A549 (cell line): ENCODE measurements around the gene RBPJ. TPM values are rescaled to one million over a fixed set of nuclear protein-coding genes. Genes with fewer than 3 reads are reported as not detected.

ENCODE experiments used
- ATAC-seq, 2 experiments: fragments of 200-7000 bp in 1 of 2; fragments of >200 bp in 1 of 2; cut with Nextera tagmentation in 1 of 2; cut with Tn5 transposase in 1 of 2; 3 replicates each; pipeline versions ENCODE4 v1.8.0 to v1.9.1; 2018 to 2020; ENCODE audit warnings: mild to moderate bottlenecking in 1 of 2, moderate library complexity in 1 of 2
- CTCF ChIA-PET: fragments of 300-600 bp; sonication (Branson Sonifier 250); formaldehyde crosslinking; extraction: SDS; loops from one replicate; lab custom pipeline; 2021; ENCODE audit warnings: antibody characterized with exemption, inconsistent platforms; lab: Yijun Ruan, JAX
- POLR2A ChIA-PET: fragments of 350-600 bp; formaldehyde crosslinking; extraction: SDS; loops from one replicate; lab custom pipeline; 2021; ENCODE audit warnings: antibody characterized with exemption, inconsistent platforms; lab: Yijun Ruan, JAX
- DNase-seq, 2 experiments: peaks; one replicate each; pipeline versions ENCODE4 v3.0.0 to v3.0.0-alpha.2; 2011 to 2016; ENCODE audit warnings: low read depth in 1 of 2, low spot score in 1 of 2
- FAIRE-seq: peaks from 2 replicates; lab custom pipeline; 2011; peaks lifted over from hg19 to GRCh38; lab: Jason Lieb, UNC
- H3K27ac ChIP-seq, 2 experiments: fragments of >200 bp; sonication (Bioruptor Twin); formaldehyde crosslinking; 3 replicates each; pipeline ENCODE4 v1.5.1; 2016 to 2017
- H3K4me1 ChIP-seq: fragments of >200 bp; sonication (Bioruptor Twin); formaldehyde crosslinking; 3 replicates; pipeline ENCODE4 v1.6.1; 2016
- H3K4me2 ChIP-seq: fragments of >200 bp; sonication (Bioruptor Twin); formaldehyde crosslinking; 3 replicates; pipeline ENCODE4 v1.6.1; 2016
- H3K4me3 ChIP-seq: fragments of >200 bp; sonication (Bioruptor Twin); formaldehyde crosslinking; 3 replicates; pipeline ENCODE4 v1.5.1; 2016
- H3K9me3 ChIP-seq: fragments of >200 bp; sonication (Bioruptor Twin); formaldehyde crosslinking; 3 replicates; pipeline ENCODE4 v1.6.1; 2016
- CBX2 ChIP-seq: fragments of 200-600 bp; sonication (generic); IDR thresholded peaks from 2 replicates; pipeline ENCODE4 v1.6.1; 2016; ENCODE audit warnings: low read depth, mild to moderate bottlenecking, borderline replicate concordance
- CBX8 ChIP-seq: fragments of 200-600 bp; sonication (generic); IDR thresholded peaks from 2 replicates; pipeline ENCODE4 v1.6.1; 2016
- CEBPB ChIP-seq, 2 experiments: fragments of >200 bp in 1 of 2; sonication (Bioruptor Twin) in 1 of 2; formaldehyde crosslinking in 1 of 2; IDR thresholded peaks; 2 replicates each; pipeline ENCODE4 v1.6.1; 2012 to 2016
- CHD2 ChIP-seq: fragments of 150-350 bp; IDR thresholded peaks from 2 replicates; pipeline ENCODE4 v1.6.1; 2014; ENCODE audit warnings: low read length; ENCODE audit not compliant: partially characterized antibody
- CHD4 ChIP-seq: fragments of 200-600 bp; sonication (generic); IDR thresholded peaks from 2 replicates; pipeline ENCODE4 v1.6.1; 2016; ENCODE audit warnings: antibody characterized with exemption, mild to moderate bottlenecking, borderline replicate concordance
- EHF ChIP-seq: fragments of 250-450 bp; sonication (Bioruptor Pico); IDR thresholded peaks from 2 replicates; pipeline ENCODE4 v1.5.0; 2020; ENCODE audit warnings: mild to moderate bottlenecking
- EHMT2 ChIP-seq: fragments of 200-600 bp; sonication (generic); IDR thresholded peaks from 2 replicates; pipeline ENCODE4 v1.6.1; 2016; ENCODE audit warnings: antibody characterized with exemption, low read depth, mild to moderate bottlenecking, moderate library complexity
- ELK1 ChIP-seq: fragments of 150-350 bp; IDR thresholded peaks from 2 replicates; pipeline ENCODE4 v1.6.1; 2014; ENCODE audit warnings: low read depth, mild to moderate bottlenecking, low read length
- FOSB ChIP-seq: fragments of 250-450 bp; sonication (Bioruptor Pico); IDR thresholded peaks from 2 replicates; pipeline ENCODE4 v1.5.0; 2020; ENCODE audit warnings: mild to moderate bottlenecking, moderate library complexity
- FOSL2 ChIP-seq, 2 experiments: fragments of 450-650 bp in 1 of 2; fragments of >200 bp in 1 of 2; sonication (Bioruptor Twin) in 1 of 2; formaldehyde crosslinking; IDR thresholded peaks; 2 replicates each; pipeline versions ENCODE4 v1.5.0 to v1.6.1; 2016 to 2020; ENCODE audit warnings: mild to moderate bottlenecking in 1 of 2, moderate library complexity in 1 of 2
- GATA3 ChIP-seq: IDR thresholded peaks from 2 replicates; pipeline ENCODE4 v1.6.1; 2012; ENCODE audit warnings: borderline replicate concordance
- HDAC2 ChIP-seq: fragments of 200-600 bp; sonication (generic); IDR thresholded peaks from 2 replicates; pipeline ENCODE4 v1.6.1; 2016
- HEYL ChIP-seq: fragments of 250-450 bp; sonication (Bioruptor Pico); IDR thresholded peaks from 2 replicates; pipeline ENCODE4 v1.8.0; 2021; ENCODE audit warnings: mild to moderate bottlenecking, moderate library complexity
- HOXA7 ChIP-seq: fragments of 250-450 bp; sonication (Bioruptor Pico); IDR thresholded peaks from 2 replicates; pipeline ENCODE4 v1.5.0; 2020; ENCODE audit warnings: mild to moderate bottlenecking, moderate library complexity
- HOXB13 ChIP-seq: fragments of 250-450 bp; sonication (Bioruptor Pico); IDR thresholded peaks from 2 replicates; pipeline ENCODE4 v1.5.0; 2020; ENCODE audit warnings: low read depth, mild to moderate bottlenecking, moderate library complexity
- JUN ChIP-seq, 2 experiments: fragments of >200 bp; sonication (Bioruptor Twin); formaldehyde crosslinking; IDR thresholded peaks; 2 replicates in 1 of 2; 3 replicates in 1 of 2; pipeline ENCODE4 v1.6.1; 2016 to 2017
- KDM5A ChIP-seq: fragments of 200-600 bp; sonication (generic); IDR thresholded peaks from 2 replicates; pipeline ENCODE4 v1.6.1; 2016; ENCODE audit warnings: antibody characterized with exemption, mild to moderate bottlenecking
- MAFK ChIP-seq: fragments of 450-650 bp; IDR thresholded peaks from 2 replicates; pipeline ENCODE4 v1.6.1; 2014; ENCODE audit not compliant: partially characterized antibody
- RARB ChIP-seq: fragments of 250-450 bp; sonication (Bioruptor Pico); IDR thresholded peaks from 2 replicates; pipeline ENCODE4 v1.8.0; 2021; ENCODE audit warnings: mild to moderate bottlenecking, moderate library complexity
- RNF2 ChIP-seq: fragments of 200-600 bp; sonication (generic); IDR thresholded peaks from 2 replicates; pipeline ENCODE4 v1.6.1; 2016; ENCODE audit warnings: low read depth, mild to moderate bottlenecking, antibody characterized with exemption, moderate library complexity, borderline replicate concordance
- TFCP2L1 ChIP-seq: fragments of 250-450 bp; sonication (Bioruptor Pico); IDR thresholded peaks from 2 replicates; pipeline ENCODE4 v1.5.0; 2021; ENCODE audit warnings: mild to moderate bottlenecking
- TP53 ChIP-seq: fragments of 250-450 bp; sonication (Bioruptor Pico); IDR thresholded peaks from 2 replicates; pipeline ENCODE4 v1.5.0; 2021; ENCODE audit warnings: mild to moderate bottlenecking, moderate library complexity
- ZFP36 ChIP-seq: fragments of 450-650 bp; IDR thresholded peaks from 2 replicates; pipeline ENCODE4 v1.6.1; 2014; ENCODE audit warnings: borderline replicate concordance; ENCODE audit not compliant: partially characterized antibody
- ZNF302 ChIP-seq: fragments of 250-450 bp; sonication (Bioruptor Pico); IDR thresholded peaks from 2 replicates; pipeline ENCODE4 v1.9.0; 2021; ENCODE audit warnings: inconsistent platforms, mild to moderate bottlenecking, moderate library complexity
- ZSCAN20 ChIP-seq: fragments of 250-450 bp; sonication (Bioruptor Pico); IDR thresholded peaks from 2 replicates; pipeline ENCODE4 v1.8.0; 2022; ENCODE audit warnings: mild to moderate bottlenecking, moderate library complexity
- WGBS: methylation state at CpG from one replicate; pipeline ENCODE4 v1.1.6; 2017; ENCODE audit errors: missing lambda C conversion rate; 5-methylcytosine and 5-hydroxymethylcytosine counted together
- polyA plus RNA-seq, 4 experiments: library from polyadenylated mRNA; depleted of rRNA in 3 of 4; stranded (reverse); fragments of >200 nt; fragmentation: RNase III in 1 of 4; extraction: RNeasy Plus Mini Kit Qiagen cat#74134 plus additional on column Dnase treatment in 1 of 4; gene quantifications; 2 replicates in 3 of 4; 3 replicates in 1 of 4; pipeline ENCODE4 v1.2.3, GENCODE V29; 2011 to 2017
- TF ChIP-seq, protein P1 (sequence below): IDR thresholded peaks from 2 replicates; pipeline ENCODE4 v1.6.1; 2012
- TF ChIP-seq, protein P2 (sequence below): fragments of 250-450 bp; sonication (Bioruptor Pico); IDR thresholded peaks from 2 replicates; pipeline ENCODE4 v1.5.0; 2020; ENCODE audit warnings: low read depth, mild to moderate bottlenecking, moderate library complexity
- TF ChIP-seq, protein P3 (sequence below): fragments of 450-650 bp; IDR thresholded peaks from 2 replicates; pipeline ENCODE4 v1.6.1; 2014; ENCODE audit warnings: antibody characterized with exemption

The RBPJ gene
- polyA plus RNA-seq, 2 of the 4 experiments (the other 2 are of a cell fraction): 16.5 to 37.1 TPM

DNA sequence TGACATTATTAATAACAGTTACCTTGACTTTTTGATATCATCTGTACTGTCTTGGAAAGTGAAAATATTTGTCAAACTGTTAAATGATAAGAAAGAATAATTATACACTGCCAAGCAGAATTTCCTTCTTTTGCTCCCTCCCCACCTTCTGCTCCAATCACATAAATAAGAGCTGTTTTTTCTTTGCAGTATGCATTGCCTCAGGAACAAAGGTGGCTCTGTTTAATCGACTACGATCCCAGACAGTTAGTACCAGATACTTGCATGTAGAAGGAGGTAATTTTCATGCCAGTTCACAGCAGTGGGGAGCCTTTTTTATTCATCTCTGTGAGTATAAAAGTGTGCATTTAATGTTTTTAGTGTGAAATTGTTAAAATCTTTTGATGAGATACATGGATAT is 103.3 kb downstream of the RBPJ start:
- Histone ChIP-seq H3K9me3 (no peaks in the 10 kb centered on the region), H3K4me3 (no peak overlapping the region), H3K4me2 (no peak overlapping the region), H3K27ac (no peak overlapping the region), H3K4me1 (no peaks in the 10 kb centered on the region)
- ChIA-PET CTCF (interaction anchor here (0.5 to 1.5 kb wide), 2 partner anchors 34 to 94 kb away, joined by 3 read pairs; no protein-coding TSS in a partner anchor), POLR2A (no interaction called here)
- DNase-seq (no peak), FAIRE-seq (no peak), ATAC-seq (no peak)
- TF ChIP-seq RARB (CRISPR knock-in tag) (no peak), EHF (no peak), ELK1 (no peak), ZSCAN20 (CRISPR knock-in tag) (no peak), TP53 (CRISPR knock-in tag) (no peak), CHD4 (no peak), JUN (IDR thresholded peaks at IDR 0.05) (no peak), KDM5A (no peak), RNF2 (no peak), CBX2 (no peak), CBX8 (no peak), FOSL2 (IDR thresholded peaks at IDR 0.05) (no peak), FOSL2 (CRISPR knock-in tag; IDR thresholded peaks at IDR 0.05) (no peak), CHD2 (no peak), HOXA7 (CRISPR knock-in tag) (no peak), HEYL (CRISPR knock-in tag) (no peak), ZNF302 (CRISPR knock-in tag) (no peak), FOSB (CRISPR knock-in tag) (no peak)
- TF ChIP-seq, protein P1, sequence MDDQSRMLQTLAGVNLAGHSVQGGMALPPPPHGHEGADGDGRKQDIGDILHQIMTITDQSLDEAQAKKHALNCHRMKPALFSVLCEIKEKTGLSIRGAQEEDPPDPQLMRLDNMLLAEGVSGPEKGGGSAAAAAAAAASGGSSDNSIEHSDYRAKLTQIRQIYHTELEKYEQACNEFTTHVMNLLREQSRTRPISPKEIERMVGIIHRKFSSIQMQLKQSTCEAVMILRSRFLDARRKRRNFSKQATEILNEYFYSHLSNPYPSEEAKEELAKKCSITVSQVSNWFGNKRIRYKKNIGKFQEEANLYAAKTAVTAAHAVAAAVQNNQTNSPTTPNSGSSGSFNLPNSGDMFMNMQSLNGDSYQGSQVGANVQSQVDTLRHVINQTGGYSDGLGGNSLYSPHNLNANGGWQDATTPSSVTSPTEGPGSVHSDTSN: no peak
- TF ChIP-seq, protein P2, sequence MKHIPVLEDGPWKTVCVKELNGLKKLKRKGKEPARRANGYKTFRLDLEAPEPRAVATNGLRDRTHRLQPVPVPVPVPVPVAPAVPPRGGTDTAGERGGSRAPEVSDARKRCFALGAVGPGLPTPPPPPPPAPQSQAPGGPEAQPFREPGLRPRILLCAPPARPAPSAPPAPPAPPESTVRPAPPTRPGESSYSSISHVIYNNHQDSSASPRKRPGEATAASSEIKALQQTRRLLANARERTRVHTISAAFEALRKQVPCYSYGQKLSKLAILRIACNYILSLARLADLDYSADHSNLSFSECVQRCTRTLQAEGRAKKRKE (CRISPR knock-in tag): no peak
- 89% methylated on average over 2 of the region's 2 CpGs for WGBS

GRCh38 chr4:26424838-26425237 is 104.0 kb downstream of the RBPJ start:
- no peak overlapping the region for H3K4me3 ChIP-seq
- no peaks in the 10 kb centered on the region for H3K9me3 ChIP-seq
- no peaks in the 10 kb centered on the region for H3K4me1 ChIP-seq
- ChIA-PET POLR2A (no interaction called here), CTCF (no interaction called here)
- H3K27ac ChIP-seq: no peak overlapping the region
- DNase-seq (no peak), FAIRE-seq (no peak), ATAC-seq (no peak)
- WGBS: 89% methylated on average over 3 of the region's 3 CpGs
- no peak overlapping the region for H3K4me2 ChIP-seq
- no peak for TF ChIP-seq ZFP36
- no peak for TF ChIP-seq CBX2
- no peak for TF ChIP-seq MAFK
- TF ChIP-seq HDAC2: no peak
- TF ChIP-seq, protein P1: no peak
- no peak for TF ChIP-seq EHMT2
- TF ChIP-seq CBX8: no peak
- no peak for TF ChIP-seq KDM5A
- no peak for TF ChIP-seq CEBPB (IDR thresholded peaks at IDR 0.05)
- no peak for TF ChIP-seq EHF
- TF ChIP-seq, protein P3, sequence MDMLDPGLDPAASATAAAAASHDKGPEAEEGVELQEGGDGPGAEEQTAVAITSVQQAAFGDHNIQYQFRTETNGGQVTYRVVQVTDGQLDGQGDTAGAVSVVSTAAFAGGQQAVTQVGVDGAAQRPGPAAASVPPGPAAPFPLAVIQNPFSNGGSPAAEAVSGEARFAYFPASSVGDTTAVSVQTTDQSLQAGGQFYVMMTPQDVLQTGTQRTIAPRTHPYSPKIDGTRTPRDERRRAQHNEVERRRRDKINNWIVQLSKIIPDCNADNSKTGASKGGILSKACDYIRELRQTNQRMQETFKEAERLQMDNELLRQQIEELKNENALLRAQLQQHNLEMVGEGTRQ: no peak
- no peak for TF ChIP-seq GATA3
- TF ChIP-seq HOXB13 (CRISPR knock-in tag): no peak
- TF ChIP-seq TFCP2L1: no peak
